ENCODE results near the gene NXPH3. TPM values are rescaled to one million over a fixed set of nuclear protein-coding genes. Genes with fewer than 3 reads are reported as not detected.

Gene NXPH3
- total RNA-seq, 3 donors from 2014 or later = 3.5 to 7.5 (median 4.5) TPM

DNA sequence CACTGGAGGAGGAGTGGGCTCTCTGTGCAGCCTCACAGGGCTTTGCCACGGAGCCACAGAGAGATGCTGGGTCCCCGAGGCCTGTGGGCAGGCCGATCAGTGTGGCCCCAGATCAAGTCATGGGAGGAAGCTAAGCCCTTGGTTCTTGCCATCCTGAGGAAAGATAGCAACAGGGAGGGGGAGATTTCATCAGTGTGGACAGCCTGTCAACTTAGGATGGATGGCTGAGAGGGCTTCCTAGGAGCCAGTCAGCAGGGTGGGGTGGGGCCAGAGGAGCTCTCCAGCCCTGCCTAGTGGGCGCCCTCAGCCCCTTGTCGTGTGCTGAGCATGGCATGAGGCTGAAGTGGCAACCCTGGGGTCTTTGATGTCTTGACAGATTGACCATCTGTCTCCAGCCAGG lies 3.9 kb downstream of the NXPH3 start:
- no peak overlapping the region for H3K27ac ChIP-seq
- H3K36me3 ChIP-seq = no peaks in the 10 kb centered on the region
- no peak overlapping the region for H3K4me3 ChIP-seq
- DNase-seq (ENCODE audit: low spot score in 2 of 2) = no peak
- H3K9me3 ChIP-seq = no peaks in the 10 kb centered on the region
- peaks cover 0 to 10% of the 10 kb centered on the region in 2 donors for H3K4me1 ChIP-seq
- no peaks in the 10 kb centered on the region for H3K27me3 ChIP-seq
- intact Hi-C loops (cut with DNase I; ENCODE audit: low total_unique reads) = loop anchor here (10.0 kb wide), 1 partner anchor 275 kb away; no protein-coding TSS in a partner anchor
- no peak for TF ChIP-seq POLR2A (IDR thresholded peaks at IDR 0.05)
- no peak for TF ChIP-seq POLR2AphosphoS5 (IDR thresholded peaks at IDR 0.05)
- no peak for TF ChIP-seq CTCF (IDR thresholded peaks at IDR 0.05)

GRCh38 chr17:49580055-49580721 lies 4.5 kb downstream of the NXPH3 start:
- no peak for DNase-seq (ENCODE audit: low spot score in 2 of 2)
- no peaks in the 10 kb centered on the region for H3K9me3 ChIP-seq
- no peak for TF ChIP-seq POLR2A (IDR thresholded peaks at IDR 0.05)
- H3K4me1 ChIP-seq = peaks cover 0 to 10% of the 10 kb centered on the region in 2 donors
- H3K4me3 ChIP-seq = no peak overlapping the region
- no peaks in the 10 kb centered on the region for H3K27me3 ChIP-seq
- H3K27ac ChIP-seq = no peak overlapping the region
- intact Hi-C loops (cut with DNase I; ENCODE audit: low total_unique reads) = no loop called here
- H3K36me3 ChIP-seq = no peaks in the 10 kb centered on the region

DNA sequence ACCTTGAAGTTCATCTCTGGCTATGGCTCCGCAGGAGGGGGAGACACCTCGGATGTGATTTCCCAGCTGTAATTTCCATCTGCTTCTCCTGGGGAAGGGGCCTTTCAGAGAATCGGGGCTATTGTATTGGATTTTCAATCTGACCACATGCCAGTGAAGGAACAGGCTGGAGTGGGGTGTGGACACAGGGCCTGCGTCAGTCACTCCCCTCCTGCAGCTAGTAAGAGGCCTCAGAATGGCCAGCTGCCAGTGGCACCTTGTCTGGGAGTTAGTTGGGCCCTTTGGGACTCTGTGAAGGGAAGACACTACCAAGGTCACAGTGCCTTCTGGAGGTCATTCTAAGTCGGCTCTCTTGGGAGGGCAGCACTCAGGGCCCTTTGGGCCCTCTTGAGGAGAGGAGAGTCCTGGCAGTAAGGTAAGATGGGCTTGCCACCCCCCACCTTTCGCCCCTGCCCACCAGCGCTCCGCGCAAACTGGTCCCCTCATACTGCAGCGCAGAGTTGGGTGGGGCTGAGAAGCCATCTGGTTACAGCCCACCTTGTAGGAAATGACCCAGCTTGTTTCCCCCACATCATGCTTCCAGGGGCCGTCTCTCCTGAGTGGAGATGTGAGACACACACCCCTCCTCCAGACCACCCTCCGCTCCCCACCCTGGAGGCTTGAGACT lies 5.4 kb downstream of the NXPH3 start:
- no peak for TF ChIP-seq POLR2A (IDR thresholded peaks at IDR 0.05)
- no peak for TF ChIP-seq POLR2AphosphoS5 (IDR thresholded peaks at IDR 0.05)
- TF ChIP-seq CTCF (IDR thresholded peaks at IDR 0.05) = no peak
- H3K4me3 ChIP-seq = no peak overlapping the region
- H3K27me3 ChIP-seq = no peaks in the 10 kb centered on the region
- no peak overlapping the region for H3K27ac ChIP-seq
- H3K36me3 ChIP-seq = no peaks in the 10 kb centered on the region
- intact Hi-C loops (cut with DNase I; ENCODE audit: low total_unique reads) = no loop called here
- peaks cover 0 to 3% of the 10 kb centered on the region in 2 donors for H3K4me1 ChIP-seq
- no peaks in the 10 kb centered on the region for H3K9me3 ChIP-seq
- DNase-seq (ENCODE audit: low spot score in 2 of 2) = no peak

DNA sequence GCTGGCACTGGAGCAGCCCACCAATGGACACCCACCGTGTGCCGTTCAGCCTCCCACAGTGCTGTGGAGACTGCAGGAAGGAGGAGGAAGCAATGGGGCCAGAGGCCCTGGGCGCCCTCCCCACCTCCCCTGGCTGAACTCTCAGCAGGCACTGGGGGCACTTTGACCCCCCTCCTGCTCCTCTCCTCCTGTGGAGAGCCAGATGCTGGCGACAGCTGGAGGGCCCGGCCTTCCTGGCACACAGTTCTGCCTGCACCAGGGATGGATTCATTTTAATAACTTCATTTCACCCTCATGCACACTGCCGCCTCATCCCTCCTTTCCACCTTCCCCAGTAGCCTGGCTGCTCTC lies 6.0 kb downstream of the NXPH3 start:
- no peak for DNase-seq (ENCODE audit: low spot score in 2 of 2)
- no peak overlapping the region for H3K27ac ChIP-seq
- H3K36me3 ChIP-seq = no peaks in the 10 kb centered on the region

GRCh38 chr17:49582055-49582722 lies 6.5 kb downstream of the NXPH3 start:
- no peak overlapping the region for H3K27ac ChIP-seq
- H3K9me3 ChIP-seq = no peaks in the 10 kb centered on the region
- no peaks in the 10 kb centered on the region for H3K36me3 ChIP-seq
- TF ChIP-seq POLR2A (IDR thresholded peaks at IDR 0.05) (no peak), CTCF (IDR thresholded peaks at IDR 0.05) (no peak), POLR2AphosphoS5 (IDR thresholded peaks at IDR 0.05) (no peak)
- H3K4me1 ChIP-seq = no peaks in the 10 kb centered on the region
- no peak overlapping the region for H3K4me3 ChIP-seq
- intact Hi-C loops (cut with DNase I; ENCODE audit: low total_unique reads) = no loop called here
- no peak for DNase-seq (ENCODE audit: low spot score in 2 of 2)
- no peaks in the 10 kb centered on the region for H3K27me3 ChIP-seq

More for the DNA sequence above, 6.0 kb downstream of the NXPH3 start:
- H3K4me3 ChIP-seq = no peak overlapping the region
- no peaks in the 10 kb centered on the region for H3K4me1 ChIP-seq
- no peaks in the 10 kb centered on the region for H3K9me3 ChIP-seq
- no peaks in the 10 kb centered on the region for H3K27me3 ChIP-seq
- intact Hi-C loops (cut with DNase I; ENCODE audit: low total_unique reads) = no loop called here
- no peak for TF ChIP-seq POLR2A (IDR thresholded peaks at IDR 0.05)
- TF ChIP-seq POLR2AphosphoS5 (IDR thresholded peaks at IDR 0.05) = no peak
- TF ChIP-seq CTCF (IDR thresholded peaks at IDR 0.05) = no peak
